ENCODE measurements around the gene ZNF28.
A peak's percentile ranks its signal among the peaks of the same experiment; 100 is the strongest.
"Not testable (repeated sequence)": the region's sequence is repeated elsewhere in the genome, so short reads cannot be mapped to it uniquely, and the experiment has no call there.

The ZNF28 gene

GRCh38 chr19:52821204-52821960, at the start of gene ZNF28:
ZNF28 (minus strand) TSS chr19:52821633; CDS start chr19:52817958, 3,675 bp downstream.
- peak; percentile 73 for DNase-seq (ENCODE audit: low spot score)

DNA sequence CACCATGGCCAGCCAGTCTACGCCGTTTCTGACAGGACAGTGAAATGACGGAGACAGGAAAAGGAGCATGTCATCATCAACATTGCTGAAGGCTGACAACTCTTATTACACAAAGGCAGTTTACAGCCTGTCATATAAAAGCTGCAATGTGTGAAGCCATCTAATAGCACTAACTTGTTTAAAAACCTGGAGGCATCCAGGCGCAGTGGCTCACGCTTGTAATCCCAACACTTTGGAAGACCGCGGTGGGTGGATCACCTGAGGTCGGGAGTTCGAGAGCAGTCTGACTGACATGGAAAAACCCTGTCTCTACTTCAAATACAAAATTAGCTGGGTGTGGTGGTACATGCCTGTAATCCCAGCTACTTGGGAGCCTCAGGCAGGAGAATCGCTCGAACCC, 46.6 kb upstream of the ZNF28 start:
- DNase-seq (ENCODE audit: low spot score), result not testable (repeated sequence)

GRCh38 chr19:52857378-52858191, 36.2 kb upstream of the ZNF28 start, which contains the start of gene ZNF468:
ZNF468 (minus strand) TSS chr19:52857619; CDS start chr19:52854272, 3,347 bp downstream.
- peak; percentile 65 for DNase-seq (ENCODE audit: low spot score)

DNA sequence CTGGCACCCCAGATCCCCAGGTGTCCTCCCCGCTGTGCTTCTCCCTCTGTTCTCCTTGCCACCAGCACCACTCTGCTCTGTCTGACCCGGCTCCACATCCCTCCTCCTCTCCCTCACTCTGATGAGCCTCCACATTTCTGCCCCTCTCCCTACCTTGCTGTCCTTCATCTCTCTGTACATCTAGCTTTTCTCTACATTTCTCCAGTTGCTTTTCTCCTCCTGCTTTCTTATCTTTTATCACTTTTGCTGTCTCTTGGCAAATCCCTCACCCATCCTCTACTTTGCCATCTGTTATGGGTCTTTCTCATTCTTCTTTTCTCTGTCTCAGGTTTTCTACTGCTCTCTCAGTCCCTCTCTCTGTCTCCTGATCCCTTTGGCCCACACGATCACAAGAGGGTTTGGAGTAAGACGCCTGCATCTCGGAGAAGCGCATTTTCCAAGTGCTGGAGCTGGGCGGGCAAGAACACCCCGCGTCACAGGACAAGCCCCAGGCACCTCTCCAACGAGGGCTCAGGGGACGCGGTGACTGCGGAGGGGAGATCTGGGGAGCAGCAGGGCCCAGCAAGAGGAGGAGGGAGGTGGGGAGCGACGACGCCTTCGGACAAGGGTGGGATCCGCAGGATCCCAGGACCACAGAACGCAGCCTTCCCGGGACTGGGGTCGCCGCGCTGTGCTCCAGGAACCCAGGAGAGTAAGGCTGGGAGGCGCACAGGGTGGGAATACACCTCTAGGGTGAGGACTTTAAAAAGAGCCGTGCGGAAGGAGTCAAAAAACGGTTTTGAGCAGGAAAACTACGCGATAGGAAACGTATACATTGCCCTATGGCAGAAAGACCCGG, 35.3 kb upstream of the ZNF28 start:
- DNase-seq (ENCODE audit: low spot score), result not testable (repeated sequence)

- DNase-seq (ENCODE audit: low spot score), result not testable (repeated sequence)
Observed at GRCh38 chr19:52847352-52847751, 25.9 kb upstream of the ZNF28 start.

- DNase-seq (ENCODE audit: low spot score), result not testable (repeated sequence)
Observed at GRCh38 chr19:52840825-52841465, 19.5 kb upstream of the ZNF28 start.

DNA sequence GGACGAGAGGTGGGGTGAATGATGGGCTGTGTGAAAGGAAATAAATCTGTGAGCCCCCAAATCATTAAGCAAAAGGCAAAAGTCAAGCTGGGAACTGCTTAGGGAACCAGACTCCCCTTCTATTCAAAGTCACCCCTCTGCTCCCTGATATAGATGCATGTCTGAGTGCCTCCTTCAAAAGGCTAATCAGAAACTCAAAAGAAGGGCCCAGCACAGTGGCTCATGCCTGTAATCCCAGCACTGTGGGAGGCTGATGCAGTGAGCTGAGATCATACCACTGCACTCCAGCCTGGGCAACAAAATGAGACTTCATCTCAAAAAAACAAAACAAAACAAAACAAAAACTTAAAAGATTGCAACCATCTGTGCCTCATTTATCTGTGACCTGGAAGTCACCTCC, 12.9 kb upstream of the ZNF28 start:
- DNase-seq (ENCODE audit: low spot score), result not testable (repeated sequence)

DNA sequence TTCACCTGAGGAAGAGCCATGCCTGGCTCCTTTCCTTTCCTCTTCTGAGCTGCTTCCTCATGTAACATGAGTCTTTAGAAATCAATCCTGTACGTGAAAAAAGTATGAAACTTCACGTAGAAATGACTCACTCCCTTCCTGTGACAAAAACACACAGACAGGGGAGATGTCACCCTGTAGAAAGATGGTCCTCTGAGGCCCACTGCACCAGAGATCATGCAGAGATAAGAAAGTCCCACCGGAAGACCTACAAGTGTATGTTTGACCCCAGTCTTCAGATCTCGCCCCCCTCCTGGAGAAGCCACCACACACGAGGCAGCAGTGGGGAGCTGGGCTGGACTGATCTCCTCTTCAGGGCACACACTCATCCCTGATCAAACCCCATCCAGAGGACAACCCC, 12.1 kb upstream of the ZNF28 start:
- DNase-seq (ENCODE audit: low spot score), result peak; percentile 36

DNA sequence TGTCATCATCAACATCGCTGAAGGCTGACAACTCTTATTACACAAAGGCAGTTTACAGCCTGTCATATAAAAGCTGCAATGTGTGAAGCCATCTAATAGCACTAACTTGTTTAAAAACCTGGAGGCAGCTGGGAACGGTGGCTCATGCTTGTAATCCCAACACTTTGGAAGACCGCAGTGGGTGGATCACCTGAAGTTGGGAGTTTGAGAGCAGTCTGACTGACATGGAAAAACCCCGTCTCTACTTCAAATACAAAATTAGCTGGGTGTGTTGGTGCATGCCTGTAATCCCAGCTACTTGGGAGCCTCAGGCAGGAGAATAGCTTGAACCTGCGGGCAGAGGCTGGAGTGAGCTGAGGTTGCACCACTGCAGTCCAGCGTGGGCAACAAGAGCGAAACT, 8.4 kb upstream of the ZNF28 start:
- not testable (repeated sequence) for DNase-seq (ENCODE audit: low spot score)

DNA sequence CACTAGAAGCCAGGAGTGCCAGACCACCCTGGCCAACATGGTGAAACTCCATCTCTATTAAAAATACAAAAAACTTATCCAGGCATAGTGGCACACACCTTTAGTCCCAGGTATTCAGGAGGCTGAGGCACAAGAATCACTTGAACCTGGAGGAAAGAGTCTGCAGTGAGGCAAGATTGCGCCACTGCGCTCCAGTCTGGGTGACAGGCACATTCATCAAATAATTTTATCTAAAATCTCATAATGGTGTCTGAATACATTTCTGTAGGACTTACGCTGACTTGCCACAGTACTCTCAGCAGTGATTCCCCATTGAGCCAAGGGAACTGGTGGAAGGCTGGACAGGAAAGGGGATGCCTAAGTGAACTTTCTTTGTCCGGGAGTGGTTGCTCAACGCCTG, 4.3 kb upstream of the ZNF28 start:
- no peak for DNase-seq (ENCODE audit: low spot score)

GRCh38 chr19:52823676-52824075, 2.2 kb upstream of the ZNF28 start:
- no peak for DNase-seq (ENCODE audit: low spot score)

DNA sequence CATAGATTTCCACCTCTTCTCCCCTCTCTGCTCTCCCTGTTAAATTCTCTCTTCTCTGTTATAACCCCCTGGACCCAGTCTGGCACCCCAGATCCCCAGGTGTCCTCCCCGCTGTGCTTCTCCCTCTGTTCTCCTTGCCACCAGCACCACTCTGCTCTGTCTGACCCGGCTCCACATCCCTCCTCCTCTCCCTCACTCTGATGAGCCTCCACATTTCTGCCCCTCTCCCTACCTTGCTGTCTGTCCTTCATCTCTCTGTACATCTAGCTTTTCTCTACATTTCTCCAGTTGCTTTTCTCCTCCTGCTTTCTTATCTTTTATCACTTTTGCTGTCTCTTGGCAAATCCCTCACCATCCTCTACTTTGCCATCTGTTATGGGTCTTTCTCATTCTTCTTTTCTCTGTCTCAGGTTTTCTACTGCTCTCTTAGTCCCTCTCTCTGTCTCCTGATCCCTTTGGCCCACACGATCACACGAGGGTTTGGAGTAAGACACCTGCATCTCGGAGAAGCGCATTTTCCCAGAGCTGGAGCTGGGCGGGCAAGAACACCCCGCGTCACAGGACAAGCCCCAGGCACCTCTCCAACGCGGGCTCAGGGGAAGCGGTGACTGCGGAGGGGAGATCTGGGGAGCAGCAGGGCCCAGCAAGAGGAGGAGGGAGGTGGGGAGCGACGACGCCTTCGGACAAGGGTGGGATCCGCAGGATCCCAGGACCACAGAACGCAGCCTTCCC, 795 bp downstream of the ZNF28 start:
- not testable (repeated sequence) for DNase-seq (ENCODE audit: low spot score)

GRCh38 chr19:52809801-52810200, 11.6 kb downstream of the ZNF28 start:
- DNase-seq (ENCODE audit: low spot score), result no peak

- DNase-seq (ENCODE audit: low spot score), result not testable (repeated sequence)
Observed at GRCh38 chr19:52799950-52800640, 21.3 kb downstream of the ZNF28 start.

GRCh38 chr19:52789440-52789839, 32.0 kb downstream of the ZNF28 start:
- no peak for DNase-seq (ENCODE audit: low spot score)

GRCh38 chr19:52786464-52787354, 34.7 kb downstream of the ZNF28 start, which contains the start of gene ZNF600:
ZNF600 (minus strand) TSS chr19:52786791; CDS start chr19:52778888, 7,903 bp downstream.
- DNase-seq (ENCODE audit: low spot score), result peak; percentile 77

DNA sequence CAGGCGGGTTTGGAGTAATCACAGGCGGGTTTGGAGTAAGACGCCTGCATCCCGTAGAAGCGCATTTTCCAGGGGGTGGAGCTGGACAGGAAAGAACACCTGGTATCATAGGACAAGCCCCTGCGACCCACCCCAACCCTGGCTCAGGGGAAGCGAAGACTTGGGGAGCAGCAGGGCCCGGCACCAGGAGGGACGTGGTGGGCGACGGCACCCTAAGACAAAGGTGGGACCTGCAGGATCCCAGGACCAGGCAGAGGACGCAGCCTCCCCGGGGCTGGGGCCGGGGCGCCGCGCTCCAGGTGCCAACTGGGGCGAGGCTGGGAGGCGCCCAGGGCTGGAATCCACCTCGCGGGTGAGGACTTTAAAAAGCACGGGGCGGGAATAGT, 35.4 kb downstream of the ZNF28 start:
- DNase-seq (ENCODE audit: low spot score), result no peak

GRCh38 chr19:52785506-52785905, 35.9 kb downstream of the ZNF28 start:
- no peak for DNase-seq (ENCODE audit: low spot score)

- DNase-seq (ENCODE audit: low spot score), result not testable (repeated sequence)
Observed at GRCh38 chr19:52782864-52783263, 38.6 kb downstream of the ZNF28 start.

Measured in CD4-positive, alpha-beta T cell treated with Interleukin-2 at 100 ng/mL for 4 hours (primary cell).